GM19467 (cell line): ENCODE measurements around the gene USP9X.
"Not testable (repeated sequence)": the region's sequence is repeated elsewhere in the genome, so short reads cannot be mapped to it uniquely, and the experiment has no call there.

ENCODE experiments used
- ATAC-seq: cut with Tn5 transposase; IDR thresholded peaks from one replicate; pipeline ENCODE4 v1.9.1; 2021; ENCODE audit warnings: mild to moderate bottlenecking, moderate library complexity; ENCODE audit not compliant: unreplicated experiment

USP9X gene

GRCh38 chrX:41084893-41085511, at the start of gene USP9X:
Gene USP9X, plus strand, starts transcription at chrX:41085445. Its CDS starts 38,184 bp downstream, at chrX:41123629.
- peak; percentile 48 for ATAC-seq

- no peak for ATAC-seq
Observed at GRCh38 chrX:41035582-41035981, 49.7 kb upstream of the USP9X start.

- no peak for ATAC-seq
Observed at GRCh38 chrX:41036668-41037326, 48.4 kb upstream of the USP9X start.

- no peak for ATAC-seq
Observed at GRCh38 chrX:41043196-41043595, 42.0 kb upstream of the USP9X start.

- no peak for ATAC-seq
Observed at GRCh38 chrX:41043674-41044345, 41.4 kb upstream of the USP9X start.

GRCh38 chrX:41045960-41046567, 39.2 kb upstream of the USP9X start:
- ATAC-seq = no peak

- ATAC-seq = no peak
Observed at GRCh38 chrX:41047878-41048534, 37.2 kb upstream of the USP9X start.

GRCh38 chrX:41050359-41050758, 34.9 kb upstream of the USP9X start:
- no peak for ATAC-seq

GRCh38 chrX:41051288-41051687, 34.0 kb upstream of the USP9X start:
- no peak for ATAC-seq

- ATAC-seq = no peak
Observed at GRCh38 chrX:41055740-41056139, 29.5 kb upstream of the USP9X start.

GRCh38 chrX:41063276-41063675, 22.0 kb upstream of the USP9X start:
- ATAC-seq = not testable (repeated sequence)

- no peak for ATAC-seq
Observed at GRCh38 chrX:41064018-41064417, 21.2 kb upstream of the USP9X start.

- no peak for ATAC-seq
Observed at GRCh38 chrX:41066391-41066790, 18.9 kb upstream of the USP9X start.

- no peak for ATAC-seq
Observed at GRCh38 chrX:41066969-41067368, 18.3 kb upstream of the USP9X start.

GRCh38 chrX:41067721-41068120, 17.5 kb upstream of the USP9X start:
- no peak for ATAC-seq

- no peak for ATAC-seq
Observed at GRCh38 chrX:41076742-41077141, 8.5 kb upstream of the USP9X start.

- no peak for ATAC-seq
Observed at GRCh38 chrX:41081821-41082220, 3.4 kb upstream of the USP9X start.

GRCh38 chrX:41082783-41083182, 2.5 kb upstream of the USP9X start:
- ATAC-seq = no peak

GRCh38 chrX:41084044-41084892, 977 bp upstream of the USP9X start:
- peak; percentile 54 for ATAC-seq

GRCh38 chrX:41085512-41085877, 250 bp downstream of the USP9X start:
- ATAC-seq = peak; percentile 29
